Esophagus squamous epithelium (tissue), 5 donors: ENCODE data around the gene ZNF496. TPM values are rescaled to one million over a fixed set of nuclear protein-coding genes. Genes with fewer than 3 reads are reported as not detected.

ENCODE experiments used
- DNase-seq: peaks from one replicate; lab custom pipeline; 2025; lab: John Stamatoyannopoulos, UW
- H3K27ac ChIP-seq, 4 donors: fragments of 200-600 bp; sonication (generic); one replicate each; pipeline ENCODE4 v1.5.1; 2016 to 2019; ENCODE audit warnings: mild to moderate bottlenecking in 1 of 4
- H3K27me3 ChIP-seq, 4 donors: fragments of 200-600 bp; sonication (generic); 1 replicate in 3 of 4; 2 replicates in 1 of 4; pipeline versions ENCODE4 v1.5.1 to v1.6.0; 2017 to 2021; ENCODE audit warnings: antibody characterized with exemption in 1 of 4
- H3K36me3 ChIP-seq, 3 donors: fragments of 200-600 bp; sonication (generic); one replicate each; pipeline ENCODE4 v1.5.1; 2016 to 2019
- H3K4me1 ChIP-seq, 3 donors: fragments of 200-600 bp; sonication (generic); one replicate each; pipeline ENCODE4 v1.5.1; 2017 to 2019
- H3K4me3 ChIP-seq, 4 donors: fragments of 200-600 bp; sonication (generic); 1 replicate in 3 of 4; 2 replicates in 1 of 4; pipeline ENCODE4 v1.5.1; 2016 to 2019; ENCODE audit warnings: mild to moderate bottlenecking in 2 of 4, moderate library complexity in 1 of 4
- H3K9me3 ChIP-seq, 3 donors: fragments of 200-600 bp; sonication (generic); one replicate each; pipeline ENCODE4 v1.5.1; 2016 to 2019
- POLR2A ChIP-seq, 4 donors: fragments of 450-650 bp; IDR thresholded peaks; one replicate each; pipeline ENCODE4 v1.6.1; 2017; ENCODE audit warnings: antibody characterized with exemption in 4 of 4, mild to moderate bottlenecking in 4 of 4, moderate library complexity in 3 of 4
- WGBS, 2 donors: methylation state at CpG; one replicate each; pipeline ENCODE4 v1.1.5; 2018; 5-methylcytosine and 5-hydroxymethylcytosine counted together
- intact Hi-C: fragments of 100-400 bp; cut with DNase I; formaldehyde crosslinking; loops from one replicate; pipeline ENCODE4 v1.15.0; 2022
- total RNA-seq, 4 donors: library from RNA; depleted of rRNA; stranded (reverse); fragments of >200 nt; gene quantifications; one replicate each; pipeline ENCODE4 v1.1.0, GENCODE V29; 2016
- TF ChIP-seq, protein P1 (sequence below), 6 experiments: fragments of 450-650 bp in 4 of 6; fragments of 200-600 bp in 2 of 6; sonication (generic) in 2 of 6; IDR thresholded peaks; one replicate each; pipeline ENCODE4 v1.5.1; 2016 to 2019; ENCODE audit warnings: antibody characterized with exemption in 6 of 6, mild to moderate bottlenecking in 4 of 6, moderate library complexity in 4 of 6
- donor health status: DM: yes; HTN: yes; CAD: no.

The ZNF496 gene
- total RNA-seq, 4 donors from 2014 or later, result 8.9 to 21.2 (median 9.5) TPM

GRCh38 chr1:247298124-247298481 lies 33.6 kb downstream of the ZNF496 start:
- Histone ChIP-seq H3K27ac (no peak overlapping the region), H3K9me3 (no peaks in the 10 kb centered on the region), H3K4me3 (no peak overlapping the region), H3K4me1 (no peaks in the 10 kb centered on the region), H3K36me3 (peaks cover 0 to 44% (median 0%) of the 10 kb centered on the region in 3 donors), H3K27me3 (no peaks in the 10 kb centered on the region)
- TF ChIP-seq, protein P1, sequence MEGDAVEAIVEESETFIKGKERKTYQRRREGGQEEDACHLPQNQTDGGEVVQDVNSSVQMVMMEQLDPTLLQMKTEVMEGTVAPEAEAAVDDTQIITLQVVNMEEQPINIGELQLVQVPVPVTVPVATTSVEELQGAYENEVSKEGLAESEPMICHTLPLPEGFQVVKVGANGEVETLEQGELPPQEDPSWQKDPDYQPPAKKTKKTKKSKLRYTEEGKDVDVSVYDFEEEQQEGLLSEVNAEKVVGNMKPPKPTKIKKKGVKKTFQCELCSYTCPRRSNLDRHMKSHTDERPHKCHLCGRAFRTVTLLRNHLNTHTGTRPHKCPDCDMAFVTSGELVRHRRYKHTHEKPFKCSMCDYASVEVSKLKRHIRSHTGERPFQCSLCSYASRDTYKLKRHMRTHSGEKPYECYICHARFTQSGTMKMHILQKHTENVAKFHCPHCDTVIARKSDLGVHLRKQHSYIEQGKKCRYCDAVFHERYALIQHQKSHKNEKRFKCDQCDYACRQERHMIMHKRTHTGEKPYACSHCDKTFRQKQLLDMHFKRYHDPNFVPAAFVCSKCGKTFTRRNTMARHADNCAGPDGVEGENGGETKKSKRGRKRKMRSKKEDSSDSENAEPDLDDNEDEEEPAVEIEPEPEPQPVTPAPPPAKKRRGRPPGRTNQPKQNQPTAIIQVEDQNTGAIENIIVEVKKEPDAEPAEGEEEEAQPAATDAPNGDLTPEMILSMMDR (IDR thresholded peaks at IDR 0.05), result no peak
- TF ChIP-seq POLR2A (IDR thresholded peaks at IDR 0.05), result no peak
- no peak for DNase-seq
- 74 to 84% methylated on average over 6 of the region's 6 CpGs for WGBS, 2 donors
- intact Hi-C loops, result no loop called here

DNA sequence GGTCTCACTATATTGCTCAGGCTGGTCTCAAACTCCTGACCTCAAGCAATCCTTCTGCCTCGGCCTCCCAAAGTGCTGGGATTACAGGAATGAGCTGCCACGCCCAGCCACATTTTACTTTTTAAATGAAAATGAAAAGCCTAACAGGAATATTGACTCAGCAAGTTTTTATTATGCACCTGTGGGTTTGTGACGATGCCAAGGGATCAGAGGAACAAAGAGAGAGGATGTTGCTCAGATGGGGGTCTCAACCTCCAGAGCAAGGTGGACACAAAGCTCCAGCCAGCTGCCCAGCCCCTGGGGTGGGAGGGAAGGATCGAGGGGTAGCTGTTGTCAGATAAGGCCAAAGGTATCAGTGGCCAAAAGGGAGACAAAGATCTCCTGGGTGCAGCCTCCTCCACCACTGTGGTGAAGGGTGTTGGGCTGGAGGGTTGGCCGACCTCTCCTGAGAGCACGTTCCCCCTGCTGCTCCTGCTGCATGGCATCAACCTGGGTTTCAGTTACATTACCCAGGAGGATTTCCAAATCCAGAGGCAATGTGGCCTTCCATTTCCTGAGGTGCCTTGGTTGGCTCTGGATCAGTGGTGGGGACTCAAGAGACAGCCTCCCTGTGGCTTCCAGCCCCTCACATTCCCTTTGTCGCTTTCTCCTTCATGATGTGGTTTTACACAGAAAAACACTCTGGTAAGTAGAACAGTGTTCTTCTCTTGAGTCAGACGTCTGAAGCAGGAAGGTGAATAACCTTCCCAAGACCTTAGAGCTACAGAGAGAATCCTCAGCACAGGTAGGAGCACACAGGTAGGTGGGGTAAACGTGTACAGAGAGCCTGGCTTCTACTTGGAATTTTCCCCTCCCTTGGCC lies 34.2 kb downstream of the ZNF496 start:
- H3K27me3 ChIP-seq, result no peaks in the 10 kb centered on the region
- H3K4me1 ChIP-seq, result no peaks in the 10 kb centered on the region
- H3K4me3 ChIP-seq, result no peak overlapping the region
- WGBS, 2 donors, result 60 to 80% methylated on average over 6 to 9 of the region's 9 CpGs
- TF ChIP-seq, protein P1 (IDR thresholded peaks at IDR 0.05), result no peak
- no peak for TF ChIP-seq POLR2A (IDR thresholded peaks at IDR 0.05)
- DNase-seq, result no peak
- intact Hi-C loops, result no loop called here
- peaks cover 0 to 38% (median 0%) of the 10 kb centered on the region in 3 donors for H3K36me3 ChIP-seq
- no peak overlapping the region for H3K27ac ChIP-seq
- H3K9me3 ChIP-seq, result no peaks in the 10 kb centered on the region

DNA sequence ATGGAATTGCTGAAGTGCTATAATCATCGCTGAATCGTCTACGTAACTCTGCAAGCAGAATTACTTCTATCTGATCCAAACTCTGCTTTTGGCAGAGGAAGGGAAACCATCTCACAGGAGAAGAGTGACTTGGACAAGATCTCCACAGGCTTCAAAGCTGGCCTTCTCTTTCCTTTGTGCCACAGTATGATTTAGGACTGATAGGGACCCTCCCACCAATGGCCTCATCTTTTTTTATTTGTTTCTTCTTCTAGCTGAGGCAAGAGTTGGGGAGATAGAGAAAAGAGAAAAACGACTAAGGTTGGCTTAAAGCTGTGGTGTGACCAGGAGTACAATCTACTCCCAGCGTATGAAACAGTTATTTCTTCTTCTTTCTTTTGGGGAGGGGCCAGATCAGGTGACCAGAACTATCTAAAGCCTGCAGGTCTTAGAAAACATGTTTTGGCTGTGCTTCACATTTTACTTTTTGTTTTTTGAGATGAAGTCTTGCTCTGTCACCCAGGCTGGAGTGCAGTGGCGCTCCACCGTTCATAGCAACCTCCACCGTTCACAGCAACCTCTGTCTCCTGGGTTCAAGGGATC lies 35.0 kb downstream of the ZNF496 start:
- Histone ChIP-seq H3K27ac (no peak overlapping the region), H3K4me1 (no peaks in the 10 kb centered on the region), H3K36me3 (peaks cover 0 to 30% (median 0%) of the 10 kb centered on the region in 3 donors), H3K4me3 (no peak overlapping the region), H3K27me3 (no peaks in the 10 kb centered on the region), H3K9me3 (no peaks in the 10 kb centered on the region)
- WGBS, 2 donors, result 84 to 93% methylated on average over 8 of the region's 8 CpGs
- intact Hi-C loops, result no loop called here
- TF ChIP-seq, protein P1 (IDR thresholded peaks at IDR 0.05), result no peak
- TF ChIP-seq POLR2A (IDR thresholded peaks at IDR 0.05), result no peak
- DNase-seq, result no peak

GRCh38 chr1:247295746-247296145 lies 35.9 kb downstream of the ZNF496 start:
- DNase-seq, result no peak
- TF ChIP-seq, protein P1 (IDR thresholded peaks at IDR 0.05), result no peak
- no peak for TF ChIP-seq POLR2A (IDR thresholded peaks at IDR 0.05)
- Histone ChIP-seq H3K4me1 (no peaks in the 10 kb centered on the region), H3K27me3 (no peaks in the 10 kb centered on the region), H3K36me3 (peaks cover 0 to 20% (median 0%) of the 10 kb centered on the region in 3 donors), H3K4me3 (no peak overlapping the region), H3K27ac (no peak overlapping the region), H3K9me3 (no peaks in the 10 kb centered on the region)
- WGBS, 2 donors, result 59 to 66% methylated on average over 5 of the region's 5 CpGs
- intact Hi-C loops, result no loop called here

GRCh38 chr1:247295274-247295684 lies 36.4 kb downstream of the ZNF496 start:
- Histone ChIP-seq H3K27ac (no peak overlapping the region), H3K4me3 (no peak overlapping the region), H3K9me3 (no peaks in the 10 kb centered on the region), H3K27me3 (no peaks in the 10 kb centered on the region), H3K4me1 (no peaks in the 10 kb centered on the region), H3K36me3 (peaks cover 0 to 16% (median 0%) of the 10 kb centered on the region in 3 donors)
- TF ChIP-seq, protein P1 (IDR thresholded peaks at IDR 0.05), result no peak
- no peak for TF ChIP-seq POLR2A (IDR thresholded peaks at IDR 0.05)
- no peak for DNase-seq
- WGBS, 2 donors, result 48 to 53% methylated on average over 6 of the region's 6 CpGs
- intact Hi-C loops, result no loop called here
